SU-DHL-6 (cell line): ENCODE measurements around the gene CDR2L.

Experiments used
- EZH2phosphoT487 ChIP-seq: fragments of 200-600 bp; sonication (generic), shearing (Covaris generic); conservative IDR thresholded peaks from 2 replicates; pipeline ENCODE4 v1.6.1; 2018; ENCODE audit warnings: mild to moderate bottlenecking, antibody characterized with exemption, low read length, moderate library complexity, mixed read lengths
- TF ChIP-seq, protein P1 (sequence below): fragments of 200-600 bp; sonication (generic); IDR thresholded peaks from one replicate; pipeline ENCODE4 v1.5.1; 2017; ENCODE audit warnings: antibody characterized with exemption, mild to moderate bottlenecking, low read length, moderate library complexity; ENCODE audit not compliant: insufficient read depth, poor library complexity, severe bottlenecking

GRCh38 chr17:74999523-74999922 lies 12.1 kb downstream of the CDR2L start:
- TF ChIP-seq, protein P1, sequence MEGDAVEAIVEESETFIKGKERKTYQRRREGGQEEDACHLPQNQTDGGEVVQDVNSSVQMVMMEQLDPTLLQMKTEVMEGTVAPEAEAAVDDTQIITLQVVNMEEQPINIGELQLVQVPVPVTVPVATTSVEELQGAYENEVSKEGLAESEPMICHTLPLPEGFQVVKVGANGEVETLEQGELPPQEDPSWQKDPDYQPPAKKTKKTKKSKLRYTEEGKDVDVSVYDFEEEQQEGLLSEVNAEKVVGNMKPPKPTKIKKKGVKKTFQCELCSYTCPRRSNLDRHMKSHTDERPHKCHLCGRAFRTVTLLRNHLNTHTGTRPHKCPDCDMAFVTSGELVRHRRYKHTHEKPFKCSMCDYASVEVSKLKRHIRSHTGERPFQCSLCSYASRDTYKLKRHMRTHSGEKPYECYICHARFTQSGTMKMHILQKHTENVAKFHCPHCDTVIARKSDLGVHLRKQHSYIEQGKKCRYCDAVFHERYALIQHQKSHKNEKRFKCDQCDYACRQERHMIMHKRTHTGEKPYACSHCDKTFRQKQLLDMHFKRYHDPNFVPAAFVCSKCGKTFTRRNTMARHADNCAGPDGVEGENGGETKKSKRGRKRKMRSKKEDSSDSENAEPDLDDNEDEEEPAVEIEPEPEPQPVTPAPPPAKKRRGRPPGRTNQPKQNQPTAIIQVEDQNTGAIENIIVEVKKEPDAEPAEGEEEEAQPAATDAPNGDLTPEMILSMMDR, result no peak
- no peak for TF ChIP-seq EZH2phosphoT487
